DND-41 (cell line): Measurements from ENCODE around the gene ACTN1.
"Not testable (repeated sequence)": the region's sequence is repeated elsewhere in the genome, so short reads cannot be mapped to it uniquely, and the experiment has no call there.

ENCODE experiments used
- ATAC-seq: fragments of 200-7000 bp; cut with Tn5 transposase; 3 replicates; pipeline ENCODE4 v1.9.1; 2021; ENCODE audit warnings: low read depth; ENCODE audit not compliant: insufficient read depth
- DNase-seq: peaks from one replicate; pipeline ENCODE4 v3.0.0-alpha.2; 2020
- H2AFZ ChIP-seq: 2 replicates; pipeline ENCODE4 v1.6.0; 2012; ENCODE audit warnings: low read depth, low read length
- H3K27ac ChIP-seq: 2 replicates; pipeline ENCODE4 v1.5.1; 2012; ENCODE audit warnings: low read length, inconsistent platforms
- H3K27me3 ChIP-seq: fragments of 200-600 bp; sonication (generic); 2 replicates; pipeline ENCODE4 v1.6.0; 2012; ENCODE audit warnings: low read length, mild to moderate bottlenecking, inconsistent platforms; ENCODE audit not compliant: insufficient read depth, poor library complexity
- H3K36me3 ChIP-seq: 2 replicates; pipeline ENCODE4 v1.5.1; 2012; ENCODE audit warnings: low read length, inconsistent platforms; ENCODE audit not compliant: insufficient read depth
- H3K4me1 ChIP-seq: 2 replicates; pipeline ENCODE4 v1.5.1; 2012; ENCODE audit warnings: mild to moderate bottlenecking, low read length; ENCODE audit not compliant: insufficient read depth
- H3K4me2 ChIP-seq: 2 replicates; pipeline ENCODE4 v1.6.0; 2012; ENCODE audit warnings: mild to moderate bottlenecking, moderate library complexity, low read length, inconsistent platforms; ENCODE audit not compliant: insufficient read depth
- H3K4me3 ChIP-seq, 2 experiments: fragments of 200-600 bp in 1 of 2; shearing (Covaris generic) in 1 of 2; 2 replicates each; pipeline ENCODE4 v1.5.1; 2012 to 2016; ENCODE audit warnings: inconsistent platforms in 2 of 2, low read length in 2 of 2, mild to moderate bottlenecking in 2 of 2, low read depth in 1 of 2, moderate library complexity in 1 of 2
- H3K79me2 ChIP-seq: 2 replicates; pipeline ENCODE4 v1.6.0; 2012; ENCODE audit warnings: low read length, inconsistent platforms; ENCODE audit not compliant: insufficient read depth
- H3K9ac ChIP-seq: 2 replicates; pipeline ENCODE4 v1.6.0; 2012; ENCODE audit warnings: low read depth, mild to moderate bottlenecking, inconsistent platforms, low read length, moderate library complexity
- H3K9me3 ChIP-seq: 2 replicates; pipeline ENCODE4 v1.5.1; 2012; ENCODE audit warnings: low read length, moderate library complexity, mild to moderate bottlenecking, inconsistent platforms; ENCODE audit not compliant: insufficient read depth, severe bottlenecking
- H4K20me1 ChIP-seq: 2 replicates; pipeline ENCODE4 v1.6.0; 2012; ENCODE audit warnings: low read length; ENCODE audit not compliant: insufficient read depth
- EZH2 ChIP-seq: IDR thresholded peaks from 3 replicates; pipeline ENCODE4 v1.6.1; 2012; ENCODE audit warnings: borderline replicate concordance, low read depth, mild to moderate bottlenecking, moderate library complexity, low read length, inconsistent platforms; ENCODE audit not compliant: severe bottlenecking
- TF ChIP-seq, protein P1 (sequence below): IDR thresholded peaks from 2 replicates; pipeline ENCODE4 v1.5.1; 2012; ENCODE audit warnings: borderline replicate concordance, low read length, moderate library complexity, mild to moderate bottlenecking; ENCODE audit not compliant: poor library complexity, severe bottlenecking; ENCODE audit errors: extremely low read depth

ACTN1 gene

DNA sequence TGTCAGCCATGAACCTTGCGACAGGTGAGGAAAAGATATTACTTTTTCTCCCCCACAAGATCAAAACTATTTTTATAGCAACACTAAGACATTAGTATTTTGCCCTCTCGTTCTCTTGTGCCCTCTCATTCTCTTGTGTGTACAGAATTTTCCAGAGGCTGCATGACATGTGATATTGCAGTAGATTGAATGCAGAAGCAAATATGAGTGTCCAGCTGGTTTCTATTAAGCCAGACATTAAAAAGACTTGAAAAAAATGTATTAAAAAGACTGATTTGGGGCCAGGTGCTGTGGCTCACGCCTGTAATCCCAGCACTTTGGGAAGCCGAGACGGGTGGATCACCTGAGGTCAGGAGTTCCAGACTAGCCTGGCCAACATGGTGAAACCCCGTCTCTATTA is 122.5 kb downstream of the ACTN1 start:
- no peak overlapping the region for H3K4me3 ChIP-seq
- H2AFZ ChIP-seq, result no peak overlapping the region
- H3K4me2 ChIP-seq, result no peak overlapping the region
- H4K20me1 ChIP-seq, result no peaks in the 10 kb centered on the region
- H3K36me3 ChIP-seq, result no peaks in the 10 kb centered on the region
- DNase-seq, result no peak
- H3K27me3 ChIP-seq, result no peaks in the 10 kb centered on the region
- H3K9me3 ChIP-seq, result no peaks in the 10 kb centered on the region
- no peaks in the 10 kb centered on the region for H3K79me2 ChIP-seq
- no peak overlapping the region for H3K27ac ChIP-seq
- H3K9ac ChIP-seq, result no peak overlapping the region
- ATAC-seq, result no peak
- no peak for TF ChIP-seq EZH2
- TF ChIP-seq, protein P1, sequence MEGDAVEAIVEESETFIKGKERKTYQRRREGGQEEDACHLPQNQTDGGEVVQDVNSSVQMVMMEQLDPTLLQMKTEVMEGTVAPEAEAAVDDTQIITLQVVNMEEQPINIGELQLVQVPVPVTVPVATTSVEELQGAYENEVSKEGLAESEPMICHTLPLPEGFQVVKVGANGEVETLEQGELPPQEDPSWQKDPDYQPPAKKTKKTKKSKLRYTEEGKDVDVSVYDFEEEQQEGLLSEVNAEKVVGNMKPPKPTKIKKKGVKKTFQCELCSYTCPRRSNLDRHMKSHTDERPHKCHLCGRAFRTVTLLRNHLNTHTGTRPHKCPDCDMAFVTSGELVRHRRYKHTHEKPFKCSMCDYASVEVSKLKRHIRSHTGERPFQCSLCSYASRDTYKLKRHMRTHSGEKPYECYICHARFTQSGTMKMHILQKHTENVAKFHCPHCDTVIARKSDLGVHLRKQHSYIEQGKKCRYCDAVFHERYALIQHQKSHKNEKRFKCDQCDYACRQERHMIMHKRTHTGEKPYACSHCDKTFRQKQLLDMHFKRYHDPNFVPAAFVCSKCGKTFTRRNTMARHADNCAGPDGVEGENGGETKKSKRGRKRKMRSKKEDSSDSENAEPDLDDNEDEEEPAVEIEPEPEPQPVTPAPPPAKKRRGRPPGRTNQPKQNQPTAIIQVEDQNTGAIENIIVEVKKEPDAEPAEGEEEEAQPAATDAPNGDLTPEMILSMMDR, result no peak
- H3K4me1 ChIP-seq, result no peaks in the 10 kb centered on the region

GRCh38 chr14:68854421-68854820 is 124.7 kb downstream of the ACTN1 start:
- TF ChIP-seq EZH2, result no peak
- TF ChIP-seq, protein P1, result no peak
- DNase-seq (no peak), ATAC-seq (no peak)
- Histone ChIP-seq H3K27me3 (no peaks in the 10 kb centered on the region), H3K27ac (no peak overlapping the region), H3K9me3 (no peaks in the 10 kb centered on the region), H3K36me3 (no peaks in the 10 kb centered on the region), H3K4me2 (no peak overlapping the region), H3K4me1 (no peaks in the 10 kb centered on the region), H4K20me1 (no peaks in the 10 kb centered on the region), H3K79me2 (no peaks in the 10 kb centered on the region), H2AFZ (no peak overlapping the region), H3K4me3 (no peak overlapping the region), H3K9ac (no peak overlapping the region)

DNA sequence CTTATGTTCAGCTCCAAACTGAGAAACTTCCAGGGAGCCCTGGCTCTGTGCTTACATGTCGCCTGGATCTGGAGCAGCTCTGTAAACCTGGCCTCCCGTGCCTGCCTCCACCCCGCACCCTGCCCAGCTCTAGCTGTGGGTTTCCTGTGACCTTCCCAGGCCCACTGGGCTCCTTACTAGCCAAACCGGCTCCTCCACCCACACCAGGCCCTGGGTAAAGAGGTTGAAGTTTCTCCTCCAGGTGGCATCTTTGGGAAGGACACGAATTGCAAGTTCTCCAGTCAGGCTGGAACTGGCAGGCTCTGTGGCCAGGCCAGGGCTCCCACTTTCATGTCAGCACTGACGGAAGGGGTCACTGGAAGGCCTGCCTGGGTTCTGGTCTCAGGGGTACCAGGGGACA is 125.4 kb downstream of the ACTN1 start:
- Histone ChIP-seq H3K27me3 (no peaks in the 10 kb centered on the region), H3K36me3 (no peaks in the 10 kb centered on the region), H3K4me3 (no peak overlapping the region), H3K4me2 (no peak overlapping the region), H3K9me3 (no peaks in the 10 kb centered on the region), H3K79me2 (no peaks in the 10 kb centered on the region), H3K27ac (no peak overlapping the region), H2AFZ (no peak overlapping the region), H3K9ac (no peak overlapping the region), H3K4me1 (no peaks in the 10 kb centered on the region), H4K20me1 (no peaks in the 10 kb centered on the region)
- DNase-seq (no peak), ATAC-seq (no peak)
- TF ChIP-seq, protein P1, result no peak
- TF ChIP-seq EZH2, result no peak

- not testable (repeated sequence) for H3K4me3 ChIP-seq, H3K4me1 ChIP-seq, H3K9me3 ChIP-seq, DNase-seq, H2AFZ ChIP-seq, H3K4me2 ChIP-seq, H3K27me3 ChIP-seq, H3K27ac ChIP-seq, H3K9ac ChIP-seq, H3K36me3 ChIP-seq, ATAC-seq, H3K79me2 ChIP-seq, H4K20me1 ChIP-seq
Measured at GRCh38 chr14:68852493-68852892, 126.6 kb downstream of the ACTN1 start.
